ENCODE measurements around the gene NUP42. TPM values are rescaled to one million over a fixed set of nuclear protein-coding genes. Genes with fewer than 3 reads are reported as not detected.

The NUP42 gene
- total RNA-seq, 1 donor from 2014 or later: 29.5 TPM

DNA sequence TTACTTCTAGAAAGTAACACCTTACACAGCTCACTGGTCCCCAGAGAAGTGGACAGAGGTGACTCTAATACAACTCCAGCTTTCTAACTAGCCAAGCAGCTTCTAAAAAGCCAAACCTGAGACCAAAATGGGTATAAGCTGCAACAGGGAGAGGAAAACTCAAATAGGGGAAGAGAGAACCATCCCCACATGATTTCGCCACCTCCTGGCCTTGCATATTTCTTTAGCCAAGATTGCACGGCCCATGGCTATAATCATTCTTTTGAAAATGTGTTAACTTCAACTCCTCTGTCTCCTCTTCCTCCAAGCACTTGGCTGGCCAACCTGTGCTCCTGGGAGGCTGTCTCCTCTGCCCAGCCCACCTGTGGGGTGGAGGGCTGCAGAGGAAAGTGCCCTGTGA lies 28.7 kb downstream of the NUP42 start:
- TF ChIP-seq, protein P1, sequence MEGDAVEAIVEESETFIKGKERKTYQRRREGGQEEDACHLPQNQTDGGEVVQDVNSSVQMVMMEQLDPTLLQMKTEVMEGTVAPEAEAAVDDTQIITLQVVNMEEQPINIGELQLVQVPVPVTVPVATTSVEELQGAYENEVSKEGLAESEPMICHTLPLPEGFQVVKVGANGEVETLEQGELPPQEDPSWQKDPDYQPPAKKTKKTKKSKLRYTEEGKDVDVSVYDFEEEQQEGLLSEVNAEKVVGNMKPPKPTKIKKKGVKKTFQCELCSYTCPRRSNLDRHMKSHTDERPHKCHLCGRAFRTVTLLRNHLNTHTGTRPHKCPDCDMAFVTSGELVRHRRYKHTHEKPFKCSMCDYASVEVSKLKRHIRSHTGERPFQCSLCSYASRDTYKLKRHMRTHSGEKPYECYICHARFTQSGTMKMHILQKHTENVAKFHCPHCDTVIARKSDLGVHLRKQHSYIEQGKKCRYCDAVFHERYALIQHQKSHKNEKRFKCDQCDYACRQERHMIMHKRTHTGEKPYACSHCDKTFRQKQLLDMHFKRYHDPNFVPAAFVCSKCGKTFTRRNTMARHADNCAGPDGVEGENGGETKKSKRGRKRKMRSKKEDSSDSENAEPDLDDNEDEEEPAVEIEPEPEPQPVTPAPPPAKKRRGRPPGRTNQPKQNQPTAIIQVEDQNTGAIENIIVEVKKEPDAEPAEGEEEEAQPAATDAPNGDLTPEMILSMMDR (IDR thresholded peaks at IDR 0.05): no peak
- Histone ChIP-seq H3K4me1 (no peaks in the 10 kb centered on the region), H3K36me3 (no peaks in the 10 kb centered on the region), H3K27me3 (peaks cover 11% of the 10 kb centered on the region), H3K27ac (no peak overlapping the region), H3K4me3 (no peak overlapping the region), H3K9me3 (no peaks in the 10 kb centered on the region)
- ATAC-seq (peak; percentile 65), DNase-seq (no peak)
- intact Hi-C loops (cut with DNase I): no loop called here

DNA sequence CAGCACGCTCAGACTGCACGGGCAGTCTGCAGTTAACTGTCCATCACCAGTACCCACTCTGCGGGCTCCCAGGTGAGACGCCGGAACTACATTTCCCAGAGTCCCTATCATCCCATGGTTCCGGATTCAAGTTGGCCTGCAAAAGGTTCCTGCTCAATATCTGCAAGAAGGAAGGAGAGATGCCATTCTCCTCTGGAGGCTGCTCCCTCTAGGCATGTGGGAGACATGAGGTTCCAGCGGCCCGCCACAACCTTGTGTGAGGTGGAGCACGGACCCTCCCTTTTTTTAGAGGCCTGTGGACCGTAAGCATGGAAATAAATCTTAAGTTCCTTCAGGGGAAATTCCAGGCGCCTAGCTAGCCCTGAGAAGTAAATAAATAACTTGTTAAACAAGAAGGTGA lies 29.7 kb downstream of the NUP42 start:
- TF ChIP-seq, protein P1 (IDR thresholded peaks at IDR 0.05): no peak
- no peak overlapping the region for H3K27ac ChIP-seq
- no peaks in the 10 kb centered on the region for H3K27me3 ChIP-seq
- ATAC-seq (no peak), DNase-seq (no peak)
- no peaks in the 10 kb centered on the region for H3K4me1 ChIP-seq
- H3K4me3 ChIP-seq: no peak overlapping the region
- no peaks in the 10 kb centered on the region for H3K9me3 ChIP-seq
- no peaks in the 10 kb centered on the region for H3K36me3 ChIP-seq
- intact Hi-C loops (cut with DNase I): no loop called here

- H3K27me3 ChIP-seq: no peaks in the 10 kb centered on the region
- no peak overlapping the region for H3K27ac ChIP-seq
- no peaks in the 10 kb centered on the region for H3K4me1 ChIP-seq
- H3K4me3 ChIP-seq: no peak overlapping the region
- TF ChIP-seq, protein P1 (IDR thresholded peaks at IDR 0.05): no peak
- H3K36me3 ChIP-seq: no peaks in the 10 kb centered on the region
- no peaks in the 10 kb centered on the region for H3K9me3 ChIP-seq
- DNase-seq: no peak
- intact Hi-C loops (cut with DNase I): no loop called here
- no peak for ATAC-seq
Measured at GRCh38 chr7:23212395-23212794, 30.5 kb downstream of the NUP42 start.

DNA sequence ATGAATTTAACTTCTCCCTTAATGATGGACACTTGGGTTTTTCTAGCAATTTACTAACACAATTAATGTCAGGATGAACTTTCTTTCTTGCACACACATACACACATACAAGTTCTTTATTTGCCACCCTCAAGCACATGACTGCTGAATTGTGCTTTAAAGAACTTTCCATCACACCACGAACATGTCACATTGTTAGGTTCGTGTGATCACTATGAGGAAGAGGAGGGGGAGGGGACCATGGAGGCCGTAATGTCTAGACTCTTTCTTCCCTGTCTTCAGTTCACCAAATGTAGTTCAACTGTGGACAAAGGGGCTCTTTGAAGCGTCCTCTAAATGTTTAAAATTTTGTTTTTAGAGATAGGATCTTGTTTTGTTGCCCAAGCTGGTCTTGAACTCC lies 31.0 kb downstream of the NUP42 start:
- Histone ChIP-seq H3K27me3 (no peaks in the 10 kb centered on the region), H3K4me3 (no peak overlapping the region), H3K9me3 (no peaks in the 10 kb centered on the region), H3K36me3 (no peaks in the 10 kb centered on the region), H3K4me1 (no peaks in the 10 kb centered on the region), H3K27ac (no peak overlapping the region)
- intact Hi-C loops (cut with DNase I): no loop called here
- no peak for DNase-seq
- TF ChIP-seq, protein P1 (IDR thresholded peaks at IDR 0.05): no peak
- ATAC-seq: no peak

GRCh38 chr7:23213755-23214154 lies 31.9 kb downstream of the NUP42 start:
- H3K9me3 ChIP-seq: no peaks in the 10 kb centered on the region
- ATAC-seq: no peak
- intact Hi-C loops (cut with DNase I): no loop called here
- H3K27ac ChIP-seq: no peak overlapping the region
- no peak overlapping the region for H3K4me3 ChIP-seq
- TF ChIP-seq, protein P1 (IDR thresholded peaks at IDR 0.05): no peak
- no peaks in the 10 kb centered on the region for H3K27me3 ChIP-seq
- H3K4me1 ChIP-seq: no peaks in the 10 kb centered on the region
- DNase-seq: no peak
- no peaks in the 10 kb centered on the region for H3K36me3 ChIP-seq

- intact Hi-C loops (cut with DNase I): no loop called here
- TF ChIP-seq, protein P1 (IDR thresholded peaks at IDR 0.05): no peak
- Histone ChIP-seq H3K9me3 (no peaks in the 10 kb centered on the region), H3K27me3 (no peaks in the 10 kb centered on the region), H3K4me1 (no peaks in the 10 kb centered on the region), H3K27ac (no peak overlapping the region), H3K4me3 (no peak overlapping the region), H3K36me3 (no peaks in the 10 kb centered on the region)
- no peak for ATAC-seq
- DNase-seq: no peak
Measured at GRCh38 chr7:23214423-23214822, 32.6 kb downstream of the NUP42 start.
